HG03460 (cell line): ENCODE measurements around the gene MAPK10.
"Not testable (repeated sequence)": the region's sequence is repeated elsewhere in the genome, so short reads cannot be mapped to it uniquely, and the experiment has no call there.

Experiments used
- ATAC-seq: cut with Tn5 transposase; IDR thresholded peaks from one replicate; pipeline ENCODE4 v1.9.1; 2021; ENCODE audit not compliant: unreplicated experiment

The MAPK10 gene

GRCh38 chr4:86044593-86044985, 315.3 kb downstream of the MAPK10 start:
- no peak for ATAC-seq

GRCh38 chr4:86043755-86044592, 315.9 kb downstream of the MAPK10 start:
- ATAC-seq, result no peak

GRCh38 chr4:86038037-86038436, 321.8 kb downstream of the MAPK10 start:
- ATAC-seq, result no peak

- no peak for ATAC-seq
These were observed 323.1 kb downstream of the MAPK10 start for GRCh38 chr4:86036736-86037135.

- ATAC-seq, result no peak
These were observed 324.2 kb downstream of the MAPK10 start for GRCh38 chr4:86035688-86036087.

GRCh38 chr4:86034616-86035015, 325.2 kb downstream of the MAPK10 start:
- ATAC-seq, result no peak

GRCh38 chr4:86033171-86033570, 326.7 kb downstream of the MAPK10 start:
- ATAC-seq, result no peak

- ATAC-seq, result no peak
These were observed 327.3 kb downstream of the MAPK10 start for GRCh38 chr4:86032476-86033022.

- no peak for ATAC-seq
These were observed 327.9 kb downstream of the MAPK10 start for GRCh38 chr4:86031927-86032326.

GRCh38 chr4:86026720-86027119, 333.1 kb downstream of the MAPK10 start:
- ATAC-seq, result no peak

GRCh38 chr4:86021671-86022070, 338.2 kb downstream of the MAPK10 start:
- ATAC-seq, result not testable (repeated sequence)

- ATAC-seq, result no peak
These were observed 339.9 kb downstream of the MAPK10 start for GRCh38 chr4:86019906-86020305.

GRCh38 chr4:86019362-86019761, 340.5 kb downstream of the MAPK10 start:
- no peak for ATAC-seq

- ATAC-seq, result no peak
These were observed 344.2 kb downstream of the MAPK10 start for GRCh38 chr4:86015412-86016350.

GRCh38 chr4:86014599-86014998, 345.3 kb downstream of the MAPK10 start:
- peak; percentile 97 for ATAC-seq

GRCh38 chr4:86013621-86014020, 346.2 kb downstream of the MAPK10 start:
- ATAC-seq, result no peak

- no peak for ATAC-seq
These were observed 348.7 kb downstream of the MAPK10 start for GRCh38 chr4:86011117-86011516.

- no peak for ATAC-seq
These were observed 352.8 kb downstream of the MAPK10 start for GRCh38 chr4:86007042-86007441.

- ATAC-seq, result no peak
These were observed 353.8 kb downstream of the MAPK10 start for GRCh38 chr4:86006057-86006456.

GRCh38 chr4:86004030-86004429, 355.8 kb downstream of the MAPK10 start:
- no peak for ATAC-seq

- ATAC-seq, result no peak
These were observed 358.3 kb downstream of the MAPK10 start for GRCh38 chr4:86001591-86001990.

- ATAC-seq, result no peak
These were observed 364.5 kb downstream of the MAPK10 start for GRCh38 chr4:85995361-85995760.
